ENCODE measurements around the gene NUP153. TPM values are rescaled to one million over a fixed set of nuclear protein-coding genes. Genes with fewer than 3 reads are reported as not detected.

NUP153 gene
- total and polyA plus RNA-seq, 12 donors: 5.3 to 30.5 (median 25.4) TPM

GRCh38 chr6:17679726-17680125 lies 27.0 kb downstream of the NUP153 start:
- TF ChIP-seq, protein P1, sequence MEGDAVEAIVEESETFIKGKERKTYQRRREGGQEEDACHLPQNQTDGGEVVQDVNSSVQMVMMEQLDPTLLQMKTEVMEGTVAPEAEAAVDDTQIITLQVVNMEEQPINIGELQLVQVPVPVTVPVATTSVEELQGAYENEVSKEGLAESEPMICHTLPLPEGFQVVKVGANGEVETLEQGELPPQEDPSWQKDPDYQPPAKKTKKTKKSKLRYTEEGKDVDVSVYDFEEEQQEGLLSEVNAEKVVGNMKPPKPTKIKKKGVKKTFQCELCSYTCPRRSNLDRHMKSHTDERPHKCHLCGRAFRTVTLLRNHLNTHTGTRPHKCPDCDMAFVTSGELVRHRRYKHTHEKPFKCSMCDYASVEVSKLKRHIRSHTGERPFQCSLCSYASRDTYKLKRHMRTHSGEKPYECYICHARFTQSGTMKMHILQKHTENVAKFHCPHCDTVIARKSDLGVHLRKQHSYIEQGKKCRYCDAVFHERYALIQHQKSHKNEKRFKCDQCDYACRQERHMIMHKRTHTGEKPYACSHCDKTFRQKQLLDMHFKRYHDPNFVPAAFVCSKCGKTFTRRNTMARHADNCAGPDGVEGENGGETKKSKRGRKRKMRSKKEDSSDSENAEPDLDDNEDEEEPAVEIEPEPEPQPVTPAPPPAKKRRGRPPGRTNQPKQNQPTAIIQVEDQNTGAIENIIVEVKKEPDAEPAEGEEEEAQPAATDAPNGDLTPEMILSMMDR (IDR thresholded peaks at IDR 0.05): no peak
- ATAC-seq (no peak), DNase-seq (no peak)
- no peaks in the 10 kb centered on the region for H3K27me3 ChIP-seq
- intact Hi-C loops (cut with DNase I): no loop called here
- 92 to 93% methylated on average over 8 of the region's 8 CpGs for WGBS, 2 donors
- H3K27ac ChIP-seq: no peak overlapping the region
- H3K4me3 ChIP-seq: no peak overlapping the region
- H3K4me1 ChIP-seq: peaks cover 0 to 14% (median 0%) of the 10 kb centered on the region in 9 donors
- H3K36me3 ChIP-seq: peaks cover 0 to 50% (median 7%) of the 10 kb centered on the region in 9 donors
- H3K9me3 ChIP-seq: no peaks in the 10 kb centered on the region

GRCh38 chr6:17677602-17678001 lies 29.1 kb downstream of the NUP153 start:
- DNase-seq (no peak), ATAC-seq (no peak)
- Histone ChIP-seq H3K9me3 (no peaks in the 10 kb centered on the region), H3K27me3 (no peaks in the 10 kb centered on the region), H3K4me3 (no peak overlapping the region), H3K27ac (no peak overlapping the region), H3K4me1 (peaks cover 0 to 14% (median 0%) of the 10 kb centered on the region in 9 donors), H3K36me3 (peaks cover 0 to 56% (median 26%) of the 10 kb centered on the region in 9 donors)
- WGBS, 2 donors: 93 to 96% methylated on average over 5 of the region's 5 CpGs
- TF ChIP-seq, protein P1 (IDR thresholded peaks at IDR 0.05): no peak
- intact Hi-C loops (cut with DNase I): no loop called here

DNA sequence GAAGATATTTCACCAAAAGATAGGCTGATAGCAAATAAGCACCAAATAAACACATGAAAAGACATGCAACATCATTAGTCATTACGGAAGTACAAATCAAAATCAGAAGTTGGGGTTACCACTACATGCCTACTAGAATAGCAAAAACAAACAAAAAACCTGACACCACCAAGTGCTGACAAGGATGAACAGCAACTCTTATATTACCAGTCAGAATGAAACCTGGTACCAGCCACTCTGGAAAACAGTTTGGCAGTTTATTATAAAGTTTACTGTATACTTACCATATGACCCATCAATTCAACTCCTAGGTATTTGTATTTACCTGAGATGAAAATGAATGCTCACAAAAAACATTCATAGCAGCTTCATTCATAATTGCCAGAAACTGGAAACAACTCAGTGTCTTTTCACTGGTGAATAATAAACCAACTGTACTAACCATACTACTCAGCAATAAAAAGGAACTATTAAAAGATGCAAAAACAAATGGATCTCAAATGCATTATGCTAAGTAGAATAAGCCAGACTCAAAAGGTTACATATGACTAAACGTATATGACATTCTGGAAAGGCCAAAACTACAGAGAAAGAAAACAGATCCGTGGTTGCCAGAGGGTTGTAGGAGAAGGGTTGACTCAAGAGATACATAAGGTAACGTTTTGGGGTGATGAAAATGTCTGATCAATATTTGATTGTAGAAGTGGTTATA lies 33.0 kb downstream of the NUP153 start:
- WGBS, 2 donors: 94% methylated on average over 4 of the region's 4 CpGs
- no peaks in the 10 kb centered on the region for H3K9me3 ChIP-seq
- no peak overlapping the region for H3K27ac ChIP-seq
- intact Hi-C loops (cut with DNase I): no loop called here
- H3K4me3 ChIP-seq: no peak overlapping the region
- H3K36me3 ChIP-seq: peaks cover 0 to 71% (median 39%) of the 10 kb centered on the region in 9 donors
- no peak for DNase-seq
- ATAC-seq: no peak
- TF ChIP-seq, protein P1 (IDR thresholded peaks at IDR 0.05): no peak
- H3K27me3 ChIP-seq: no peaks in the 10 kb centered on the region
- peaks cover 0 to 4% (median 0%) of the 10 kb centered on the region in 9 donors for H3K4me1 ChIP-seq

GRCh38 chr6:17672064-17672718 lies 34.5 kb downstream of the NUP153 start:
- TF ChIP-seq, protein P1 (IDR thresholded peaks at IDR 0.05): no peak
- no peak overlapping the region for H3K27ac ChIP-seq
- no peaks in the 10 kb centered on the region for H3K27me3 ChIP-seq
- intact Hi-C loops (cut with DNase I): no loop called here
- H3K4me3 ChIP-seq: no peak overlapping the region
- WGBS, 2 donors: 98 to 99% methylated on average over 7 of the region's 7 CpGs
- peaks cover 0 to 86% (median 52%) of the 10 kb centered on the region in 9 donors for H3K36me3 ChIP-seq
- H3K9me3 ChIP-seq: no peaks in the 10 kb centered on the region
- DNase-seq (no peak), ATAC-seq (no peak)
- no peaks in the 10 kb centered on the region for H3K4me1 ChIP-seq
